NCI-H446 treated with DMSO at 0.1 percent for 48 hours (cell line): ENCODE data around the gene EPN1.

ENCODE experiments used
- DNase-seq: peaks from one replicate; lab custom pipeline; 2025; lab: John Stamatoyannopoulos, UW

Gene EPN1

DNA sequence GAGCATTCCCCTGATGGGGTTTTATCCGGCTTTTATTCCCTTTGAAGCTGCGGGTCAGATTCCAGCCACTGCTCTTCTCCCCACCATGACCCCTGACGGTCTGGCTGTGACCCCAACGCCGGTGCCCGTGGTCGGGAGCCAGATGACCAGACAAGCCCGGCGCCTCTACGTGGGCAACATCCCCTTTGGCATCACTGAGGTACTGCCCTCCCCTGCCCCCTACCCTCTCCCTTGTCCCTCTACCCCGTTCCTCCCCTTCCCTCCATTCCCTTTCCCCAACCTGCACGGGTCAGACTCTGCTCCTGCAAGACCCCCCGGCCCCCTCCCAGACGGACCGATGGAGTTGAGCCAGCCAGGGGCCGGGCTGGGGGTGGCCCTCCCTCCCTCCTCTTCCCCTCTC lies 14.0 kb upstream of the EPN1 start:
- no peak for DNase-seq

DNA sequence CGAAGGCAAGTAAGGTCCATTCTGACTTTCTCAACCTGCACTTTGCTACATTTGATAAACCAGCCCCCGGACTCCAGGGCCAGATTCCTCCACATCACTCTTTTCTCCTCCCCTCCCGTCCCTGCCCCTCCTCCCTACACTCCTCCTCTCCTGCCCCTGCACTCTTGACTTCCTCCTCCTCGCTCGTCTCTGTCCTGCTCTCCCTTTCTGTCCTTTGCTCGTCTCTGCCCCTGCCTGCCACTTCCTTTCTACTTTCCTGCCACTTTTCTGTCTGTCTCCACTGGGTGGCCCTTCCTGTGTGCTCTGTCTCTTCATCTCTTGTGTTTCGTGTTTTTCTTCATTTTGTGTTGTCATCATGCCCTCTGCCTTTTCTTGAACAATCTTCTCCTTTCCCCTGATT lies 13.2 kb upstream of the EPN1 start:
- DNase-seq, result no peak

DNA sequence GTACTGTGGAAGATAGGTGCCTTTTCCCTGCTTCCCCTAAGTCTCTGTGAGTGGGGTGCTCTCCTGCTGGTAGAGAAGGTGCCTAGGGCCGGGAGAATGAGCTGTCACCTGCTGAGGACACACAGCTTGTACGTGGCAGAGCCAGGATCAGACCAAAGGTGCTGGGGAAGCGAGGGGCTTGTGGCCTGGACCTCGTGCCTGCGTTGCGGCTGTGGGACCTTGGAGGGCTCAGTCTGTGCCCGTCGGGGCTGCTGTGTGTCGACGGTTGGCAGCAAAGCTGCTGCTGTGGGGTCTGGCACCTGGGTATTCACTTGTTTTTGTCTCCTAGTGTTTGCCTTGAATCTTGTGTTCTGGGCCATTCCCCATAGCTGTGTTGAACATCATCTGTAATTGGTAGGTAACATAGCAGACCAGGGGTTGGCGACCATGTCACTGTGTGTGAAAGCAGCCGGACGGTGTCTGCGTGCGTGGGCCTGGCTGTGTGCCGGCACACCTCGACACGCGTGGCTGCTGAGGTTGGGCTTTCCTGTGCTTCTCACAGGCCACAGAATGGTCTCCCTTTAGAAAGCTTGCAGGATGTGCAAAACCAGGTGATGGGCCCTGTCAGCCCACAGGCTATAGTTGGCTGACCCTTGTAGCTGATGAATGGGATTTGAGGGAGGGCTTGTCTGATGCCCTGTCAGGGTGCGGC lies 11.0 kb upstream of the EPN1 start:
- DNase-seq, result no peak

DNA sequence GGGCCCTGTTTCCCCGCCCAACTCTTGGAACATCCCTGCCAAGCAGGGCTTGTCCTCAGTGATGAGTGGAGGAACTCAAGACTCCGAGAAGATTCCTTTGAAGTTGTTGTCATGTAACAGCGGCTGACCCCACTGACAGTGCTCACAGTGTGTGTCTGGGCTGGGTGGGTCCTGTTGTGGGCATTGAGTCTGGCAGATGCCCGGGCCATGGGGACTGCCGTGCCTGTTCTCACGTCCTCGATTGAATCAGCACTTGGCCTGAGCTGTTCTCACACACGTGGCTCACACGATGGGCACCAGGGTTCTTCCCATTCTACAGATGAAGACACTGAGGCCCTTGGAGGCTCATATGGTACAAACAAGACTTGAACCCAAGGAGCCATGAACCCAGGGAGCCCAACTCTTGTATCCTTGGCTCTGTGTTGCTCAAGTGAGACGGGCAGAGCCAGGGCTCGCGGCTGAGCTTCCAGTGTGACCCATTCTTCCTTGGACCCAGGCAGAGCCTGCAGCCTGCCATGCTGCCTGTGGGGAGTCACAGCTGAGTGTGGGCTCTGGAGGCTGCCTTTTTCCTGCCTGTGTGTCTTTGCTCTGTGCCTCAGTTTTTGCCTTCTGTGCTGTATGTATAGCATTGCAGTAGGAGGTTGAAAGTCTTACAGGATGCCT lies 8.6 kb upstream of the EPN1 start:
- no peak for DNase-seq

DNA sequence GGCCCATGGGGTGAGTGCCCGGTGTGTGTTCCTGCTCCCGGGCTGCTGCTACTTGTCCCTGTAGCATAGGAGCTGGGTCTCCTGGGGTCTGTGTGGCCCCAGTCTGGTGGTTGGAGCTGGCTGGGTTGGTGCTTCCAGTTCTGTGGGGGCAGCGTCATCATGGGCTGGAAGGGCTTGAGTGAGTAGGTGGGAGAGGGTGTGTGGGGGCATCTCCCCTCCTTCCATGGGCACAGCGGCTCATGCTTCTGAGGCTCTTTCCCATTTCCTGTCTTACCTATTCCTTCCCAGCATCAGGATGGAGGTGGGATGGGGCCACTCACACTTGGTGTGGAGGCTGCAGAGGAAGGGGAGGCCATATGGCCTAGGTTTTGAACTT lies 8.0 kb upstream of the EPN1 start:
- DNase-seq, result no peak

DNA sequence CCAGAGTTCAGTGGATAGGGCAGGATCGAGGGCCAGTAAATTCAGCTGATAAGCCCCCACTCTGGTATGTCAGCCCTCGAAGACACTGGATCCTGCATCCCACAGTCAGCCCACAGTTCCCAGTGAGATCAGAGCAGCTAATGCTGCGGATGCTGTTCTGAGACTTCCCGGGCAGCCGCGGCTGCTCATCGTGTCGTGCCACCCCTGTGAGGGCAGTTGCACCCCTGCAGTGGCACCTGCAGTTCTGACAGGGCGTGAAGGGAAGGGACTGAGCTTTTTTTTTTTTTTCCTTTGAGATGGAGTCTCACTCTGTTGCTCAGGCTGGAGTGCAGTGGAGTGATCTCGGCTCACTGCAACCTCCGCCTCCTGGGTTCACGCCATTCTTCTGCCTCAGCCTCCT lies 7.5 kb upstream of the EPN1 start:
- DNase-seq, result no peak

DNA sequence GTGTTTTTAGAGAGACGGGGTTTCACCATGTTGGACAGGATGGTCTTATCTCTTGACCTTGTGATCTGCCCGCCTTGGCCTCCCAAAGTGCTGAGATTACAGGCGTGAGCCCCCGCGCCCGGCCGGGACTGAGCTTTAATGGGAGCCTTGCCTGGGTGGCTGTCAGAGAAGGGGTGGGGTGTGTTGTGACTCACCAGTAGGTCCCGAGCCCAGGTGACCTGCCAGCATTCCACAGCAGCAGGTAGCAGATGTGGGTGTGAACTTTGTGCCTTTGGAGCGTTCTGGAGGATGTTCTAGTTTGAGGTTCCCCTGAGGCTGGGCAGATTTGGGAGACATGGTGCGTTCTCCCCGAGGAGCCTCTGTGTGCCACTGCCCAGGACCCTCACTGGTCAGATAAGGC lies 7.1 kb upstream of the EPN1 start:
- DNase-seq, result no peak

DNA sequence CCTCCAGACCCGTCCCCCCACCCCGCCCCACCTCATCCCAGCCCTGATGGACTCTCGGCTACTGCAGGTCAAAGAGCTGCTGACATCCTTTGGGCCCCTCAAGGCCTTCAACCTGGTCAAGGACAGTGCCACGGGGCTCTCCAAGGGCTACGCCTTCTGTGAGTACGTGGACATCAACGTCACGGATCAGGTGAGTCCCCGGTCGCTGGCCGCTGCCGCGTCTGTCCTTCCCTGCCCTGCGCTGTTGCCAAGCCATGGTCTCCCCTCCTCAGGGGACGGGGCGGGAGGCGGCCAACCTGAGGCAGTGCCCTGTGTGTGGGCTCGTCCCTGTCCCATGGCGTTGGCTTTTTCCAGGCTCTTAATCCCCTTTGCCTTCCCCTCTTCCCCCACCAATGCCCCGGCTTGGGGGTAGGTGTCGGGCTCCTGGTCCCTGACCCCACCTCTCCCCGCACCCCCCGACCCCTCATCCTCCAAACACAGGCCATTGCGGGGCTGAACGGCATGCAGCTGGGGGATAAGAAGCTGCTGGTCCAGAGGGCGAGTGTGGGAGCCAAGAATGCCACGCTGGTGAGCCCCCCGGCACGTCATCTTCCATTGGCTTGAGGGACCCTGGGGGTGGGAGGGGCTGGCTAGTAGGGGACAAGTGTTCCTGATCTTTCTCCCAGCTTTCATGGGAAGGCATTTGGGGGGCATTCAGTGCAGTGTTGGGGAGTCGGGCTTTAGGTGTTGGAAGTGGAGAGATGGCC lies 6.2 kb upstream of the EPN1 start:
- no peak for DNase-seq

DNA sequence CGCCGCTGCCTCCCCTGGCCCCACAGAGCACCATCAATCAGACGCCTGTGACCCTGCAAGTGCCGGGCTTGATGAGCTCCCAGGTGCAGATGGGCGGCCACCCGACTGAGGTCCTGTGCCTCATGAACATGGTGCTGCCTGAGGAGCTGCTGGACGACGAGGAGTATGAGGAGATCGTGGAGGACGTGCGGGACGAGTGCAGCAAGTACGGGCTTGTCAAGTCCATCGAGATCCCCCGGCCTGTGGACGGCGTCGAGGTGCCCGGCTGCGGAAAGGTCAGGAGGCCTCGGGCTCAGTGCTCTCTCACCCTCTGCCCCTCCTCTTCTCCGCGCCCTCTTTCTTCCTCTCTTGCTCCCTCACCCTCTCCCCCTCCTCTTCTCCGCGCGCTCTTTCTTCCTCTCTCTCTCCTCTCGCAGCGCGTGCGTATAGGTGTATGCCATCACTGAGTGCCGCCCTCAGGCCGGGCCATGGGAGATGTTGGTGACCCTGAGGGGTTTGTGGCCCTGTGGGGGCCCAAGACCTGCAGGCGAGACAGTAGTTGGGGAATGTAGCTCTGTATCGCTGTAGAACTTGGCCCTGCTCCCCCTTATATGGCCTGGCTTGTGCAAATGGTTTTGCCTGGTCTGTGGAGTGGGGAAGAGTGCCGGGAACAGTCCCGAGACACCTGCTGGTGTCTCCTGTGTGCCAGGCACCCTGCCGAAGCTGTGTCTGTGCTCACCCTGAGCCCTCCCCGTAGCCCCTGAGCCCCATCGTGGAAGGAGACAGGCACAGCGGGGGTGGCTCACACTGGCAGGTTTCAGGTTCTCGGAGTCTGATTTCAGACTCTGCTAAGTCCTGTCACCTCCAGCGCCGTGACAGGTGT lies 5.4 kb upstream of the EPN1 start:
- no peak for DNase-seq

DNA sequence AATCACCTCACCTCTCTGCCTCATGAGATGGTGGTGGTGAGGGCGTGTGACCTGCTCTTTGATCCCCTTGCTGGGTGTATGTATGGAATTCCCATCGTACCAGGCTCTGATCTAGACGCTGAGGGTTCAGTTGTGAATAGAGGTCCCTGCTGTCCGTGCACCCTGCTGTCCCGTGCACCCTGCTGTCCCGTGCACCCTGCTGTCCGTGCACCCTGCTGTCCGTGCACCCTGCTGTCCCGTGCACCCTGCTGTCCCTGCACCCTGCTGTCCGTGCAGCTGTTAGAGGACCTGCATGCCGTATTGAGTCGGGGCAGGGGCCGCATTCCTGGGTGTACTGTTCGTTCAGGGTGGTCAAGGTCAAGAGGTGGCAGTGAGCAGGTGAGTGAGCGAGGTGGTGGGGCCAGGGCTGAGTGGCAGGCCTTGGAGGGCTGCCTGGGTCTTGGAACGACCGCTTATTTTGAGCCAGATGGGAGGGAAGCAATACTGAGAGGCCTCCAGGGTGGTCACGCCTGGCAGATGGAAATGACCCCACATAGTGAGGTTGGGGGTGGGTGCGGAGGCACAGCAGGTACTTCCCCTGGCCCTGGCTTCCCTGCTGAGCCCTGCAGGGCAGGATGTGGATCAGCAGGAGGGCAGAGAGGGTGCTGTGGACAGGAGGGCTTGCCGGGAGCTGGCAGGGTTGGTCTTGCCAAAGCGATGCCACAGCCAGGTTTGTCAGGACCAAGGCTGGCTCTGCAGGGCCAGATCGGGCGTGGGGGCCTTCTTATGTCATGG lies 4.6 kb upstream of the EPN1 start:
- DNase-seq, result no peak

DNA sequence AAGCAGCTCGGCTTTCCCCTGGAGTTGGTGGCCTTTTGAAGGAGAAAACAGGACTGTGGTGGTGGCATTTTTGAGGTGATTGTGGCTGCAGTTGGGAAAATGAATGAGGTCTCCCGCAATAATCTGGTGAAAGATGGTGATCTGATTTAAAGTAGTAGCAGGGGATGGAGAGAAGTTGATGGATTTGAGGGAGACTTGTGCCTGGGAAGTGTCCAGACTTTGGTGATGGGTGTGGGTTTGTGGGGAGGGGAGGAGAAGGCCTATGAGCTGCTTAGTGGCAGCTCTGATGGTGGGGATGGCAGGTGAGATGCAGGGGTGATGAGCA lies 4.0 kb upstream of the EPN1 start:
- no peak for DNase-seq

DNA sequence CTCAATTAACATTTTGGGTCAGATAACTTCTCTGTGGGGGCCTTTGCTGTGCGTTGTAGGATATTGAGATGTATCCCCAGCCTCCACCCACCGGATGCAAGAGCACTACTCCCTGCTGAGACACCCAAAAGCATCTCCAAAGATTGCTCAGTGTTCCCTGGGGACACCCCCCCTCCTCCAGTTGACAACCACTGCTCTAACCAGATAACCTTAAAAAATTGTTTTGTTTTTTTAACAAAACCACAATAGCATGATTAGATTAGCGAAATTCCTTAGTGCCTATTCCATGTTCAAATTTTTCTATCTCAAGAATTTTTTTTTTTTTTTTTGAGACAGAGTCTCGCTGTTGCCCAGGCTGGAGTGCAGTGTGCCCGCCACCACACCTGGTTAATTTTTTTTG lies 2.6 kb upstream of the EPN1 start:
- no peak for DNase-seq

DNA sequence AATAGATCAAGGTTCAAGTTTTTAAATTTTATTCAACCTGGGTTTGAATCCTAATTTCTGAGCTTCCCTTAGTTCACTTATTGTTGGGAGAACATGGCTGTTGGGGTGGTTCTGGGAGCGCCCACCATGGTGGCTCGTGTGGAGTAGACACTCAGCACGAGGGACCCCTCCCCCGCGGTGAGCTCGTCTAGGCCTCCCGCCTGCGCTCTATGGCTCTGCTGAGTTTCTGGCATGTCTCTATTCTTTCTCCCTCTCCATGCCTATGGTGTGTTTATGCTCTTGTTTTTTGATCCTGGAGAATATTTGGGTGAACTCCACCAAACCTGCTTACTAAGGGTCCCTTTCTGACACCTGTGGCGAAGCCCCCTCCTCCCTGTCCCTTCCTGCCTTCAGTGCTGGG lies 1.6 kb upstream of the EPN1 start:
- DNase-seq, result no peak

DNA sequence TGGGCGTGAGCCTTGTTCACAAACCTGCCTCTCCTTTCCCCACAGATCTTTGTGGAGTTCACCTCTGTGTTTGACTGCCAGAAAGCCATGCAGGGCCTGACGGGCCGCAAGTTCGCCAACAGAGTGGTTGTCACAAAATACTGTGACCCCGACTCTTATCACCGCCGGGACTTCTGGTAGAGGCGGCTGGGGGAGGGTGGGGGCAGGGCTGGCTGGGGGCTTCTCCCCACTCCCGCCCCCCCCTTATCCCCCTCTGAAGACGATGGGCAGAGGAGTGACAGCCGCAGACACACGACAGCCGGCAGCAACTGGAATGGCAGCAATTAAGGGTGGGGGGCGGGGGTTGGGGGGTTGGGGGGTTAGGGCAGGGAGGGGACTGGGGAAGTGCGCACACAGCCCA lies 1.1 kb upstream of the EPN1 start:
- DNase-seq, result no peak

DNA sequence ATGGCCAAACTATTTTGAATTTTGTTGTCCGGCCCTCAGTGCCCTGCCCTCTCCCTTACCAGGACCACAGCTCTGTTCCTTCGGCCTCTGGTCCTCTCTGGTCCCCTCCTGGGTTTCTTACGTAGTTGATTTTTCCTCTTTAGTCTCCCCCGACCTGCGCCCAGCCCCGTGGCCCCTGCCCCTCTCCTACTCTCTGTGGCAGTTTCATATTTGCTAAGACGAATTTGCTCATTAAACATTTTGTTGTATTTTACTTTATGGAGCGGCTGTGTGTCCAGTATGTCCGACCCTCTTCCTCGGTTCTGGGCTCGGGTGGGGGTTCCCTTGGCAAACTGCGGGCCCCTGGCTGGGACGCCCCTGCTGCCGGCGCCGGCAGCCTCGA lies 576 bp upstream of the EPN1 start:
- DNase-seq, result no peak

DNA sequence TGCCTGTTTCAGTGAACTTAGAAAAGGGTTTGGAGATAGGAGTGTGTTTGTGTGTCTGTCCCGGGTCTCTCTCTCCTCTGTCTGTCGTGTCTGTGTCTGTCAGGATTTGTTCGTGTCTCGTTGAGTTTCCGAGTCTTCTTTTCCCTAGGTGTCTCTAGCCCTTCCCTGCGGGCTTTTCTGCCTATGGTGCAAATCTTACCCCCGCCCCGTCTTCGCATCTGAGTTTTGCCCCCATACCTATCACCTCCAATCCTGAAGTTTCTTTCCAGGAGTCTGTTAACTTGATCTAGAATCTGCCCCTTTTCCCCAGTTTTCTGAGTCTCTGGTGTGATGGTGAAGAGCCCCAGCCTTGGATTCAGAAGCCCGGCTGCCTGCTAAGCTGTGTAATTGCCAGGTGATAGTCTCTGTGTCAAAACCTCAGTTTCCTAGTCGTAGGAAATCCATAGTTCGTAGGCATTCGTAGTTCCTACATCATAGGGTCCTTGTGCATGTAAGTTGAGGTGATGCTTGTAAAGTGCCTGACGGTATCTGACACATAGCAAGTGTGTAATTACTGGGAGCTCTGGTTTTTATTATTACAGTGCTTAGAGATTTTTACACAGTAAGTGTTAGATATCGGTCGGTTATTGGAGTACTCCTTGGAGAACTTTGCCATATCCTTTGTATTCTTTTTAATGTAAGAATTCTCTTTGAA lies 782 bp downstream of the EPN1 start:
- no peak for DNase-seq

DNA sequence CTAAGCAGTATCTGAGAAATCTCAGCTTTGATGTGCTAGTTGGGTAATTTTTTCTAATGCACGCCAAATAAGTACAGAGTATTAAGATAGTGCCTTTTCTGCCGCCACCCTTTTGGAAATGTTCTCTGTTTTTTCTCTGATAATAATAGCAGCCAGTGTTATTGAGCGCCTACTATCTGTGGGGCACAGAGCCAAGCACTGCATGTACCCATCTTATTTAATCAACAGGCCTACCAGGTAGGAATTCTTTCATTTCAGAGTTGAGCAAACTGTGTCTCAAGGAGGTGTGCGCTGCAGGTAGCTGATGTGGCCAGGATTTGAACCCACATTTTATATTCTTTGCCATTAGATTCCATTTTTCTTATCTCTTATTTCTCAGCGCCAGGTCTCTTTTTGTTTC lies 1.4 kb downstream of the EPN1 start:
- no peak for DNase-seq

DNA sequence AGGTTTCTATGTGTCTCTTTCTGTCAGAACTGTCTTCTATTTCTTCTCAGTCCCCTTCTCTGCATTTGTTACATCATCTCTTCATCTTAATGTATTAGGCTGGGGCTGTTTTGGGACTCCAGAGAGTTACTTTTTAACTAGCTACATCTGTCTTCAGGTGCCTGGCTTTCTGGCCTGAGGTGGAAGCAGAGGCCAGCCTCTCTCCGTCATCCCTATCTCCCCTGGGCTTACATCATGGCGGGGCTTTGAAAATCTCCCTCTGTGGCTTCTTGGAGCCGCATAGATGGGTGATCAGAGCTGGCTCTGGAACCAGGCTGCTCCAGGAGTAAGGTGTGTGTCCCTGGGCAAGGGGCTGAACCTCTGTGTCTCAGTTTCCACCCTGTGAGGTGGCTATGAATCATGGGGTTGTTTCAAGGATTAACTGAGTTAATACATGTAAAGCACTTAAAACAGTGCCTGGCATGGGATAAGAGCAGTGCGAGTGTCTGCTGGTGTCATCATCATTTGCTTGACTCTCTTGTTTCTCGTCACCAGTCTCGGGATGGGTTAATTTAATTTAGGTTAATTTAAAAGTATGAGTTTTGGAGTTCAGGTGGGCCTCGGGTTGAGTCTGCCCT lies 2.0 kb downstream of the EPN1 start:
- no peak for DNase-seq

DNA sequence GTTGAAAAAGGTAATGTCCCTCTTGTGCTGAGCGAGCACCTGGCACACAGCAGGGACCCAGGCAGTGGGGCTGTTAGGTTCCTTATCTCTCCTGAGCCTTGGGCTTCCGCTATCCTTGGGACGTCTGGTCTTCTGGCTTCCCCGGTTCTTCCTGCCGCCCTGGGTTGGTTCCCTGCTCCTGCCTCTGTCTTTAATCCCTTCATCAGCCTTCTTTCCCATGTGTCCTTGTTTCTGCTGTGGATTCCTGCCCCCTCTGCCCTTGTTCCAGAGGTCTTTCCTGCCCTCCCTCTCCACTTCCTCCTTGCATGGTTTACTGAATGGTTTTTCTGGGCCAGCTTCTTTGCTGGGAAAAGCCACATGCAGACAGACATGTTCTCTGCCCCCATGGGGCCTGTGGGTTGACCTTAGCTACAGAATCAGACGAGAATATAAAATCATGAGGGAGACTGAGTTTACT lies 2.6 kb downstream of the EPN1 start:
- no peak for DNase-seq

DNA sequence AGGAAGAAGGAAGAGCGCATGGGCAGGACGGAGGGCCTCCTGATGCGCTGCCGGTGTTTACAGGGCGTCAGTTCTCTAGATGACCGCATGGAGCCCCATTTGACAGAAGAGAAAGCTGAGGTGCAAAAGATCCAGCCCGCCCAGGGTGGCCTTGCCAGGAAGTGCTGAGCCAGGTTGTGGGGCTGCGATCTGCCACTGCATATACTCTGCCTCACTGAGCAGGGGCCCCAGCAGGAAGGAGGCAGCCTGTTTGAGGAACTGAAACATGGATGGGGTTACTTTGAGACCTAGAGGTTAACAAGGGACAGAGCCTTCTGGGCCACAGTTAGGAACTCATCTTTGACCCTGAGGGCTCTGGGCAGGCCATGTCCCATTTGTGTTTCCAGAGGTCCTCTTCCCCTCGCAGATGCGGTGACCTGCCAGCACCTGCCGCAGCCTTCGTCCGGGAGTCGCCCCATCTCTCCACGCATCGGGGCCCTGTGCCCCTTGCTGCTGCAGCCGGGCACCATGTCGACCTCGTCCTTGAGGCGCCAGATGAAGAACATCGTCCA lies 3.2 kb downstream of the EPN1 start:
- DNase-seq, result no peak
